GM23338 (cell line): ENCODE results near the gene CTU2. TPM values are rescaled to one million over a fixed set of nuclear protein-coding genes. Genes with fewer than 3 reads are reported as not detected.
A peak's percentile ranks its signal among the peaks of the same experiment; 100 is the strongest.

Source experiments
- ATAC-seq: fragments of 200-7000 bp; cut with Tn5 transposase; 3 replicates; pipeline ENCODE4 v1.9.1; 2020
- DNase-seq: peaks from one replicate; pipeline ENCODE4 v3.0.0-alpha.2; 2015; ENCODE audit warnings: low spot score
- H2AFZ ChIP-seq: fragments of 200-600 bp; sonication (generic); 2 replicates; pipeline ENCODE4 v1.8.0; 2016; ENCODE audit warnings: antibody characterized with exemption, mild to moderate bottlenecking, moderate library complexity
- H3F3A ChIP-seq: fragments of 200-600 bp; sonication (generic); replicated peaks from 2 replicates; pipeline ENCODE4 v1.8.0; 2017; ENCODE audit warnings: antibody characterized with exemption, mixed run types, low read depth
- H3K27ac ChIP-seq: fragments of 200-600 bp; sonication (generic); 2 replicates; pipeline ENCODE4 v1.6.1; 2016; ENCODE audit warnings: low read depth
- H3K27me3 ChIP-seq: fragments of 200-600 bp; sonication (generic); 2 replicates; pipeline ENCODE4 v1.8.0; 2016; ENCODE audit warnings: mild to moderate bottlenecking, mixed run types, moderate library complexity; ENCODE audit not compliant: insufficient read depth
- H3K36me3 ChIP-seq: fragments of 200-600 bp; sonication (generic); 2 replicates; pipeline ENCODE4 v1.8.0; 2016; ENCODE audit warnings: mild to moderate bottlenecking; ENCODE audit not compliant: insufficient read depth
- H3K4me1 ChIP-seq: fragments of 200-600 bp; sonication (generic); 2 replicates; pipeline ENCODE4 v1.8.0; 2016; ENCODE audit warnings: mild to moderate bottlenecking, moderate library complexity; ENCODE audit not compliant: insufficient read depth
- H3K4me2 ChIP-seq: fragments of 200-600 bp; sonication (generic); 2 replicates; pipeline ENCODE4 v1.7.1; 2017; ENCODE audit warnings: mixed run types
- H3K4me3 ChIP-seq: fragments of 200-600 bp; sonication (generic); 2 replicates; pipeline ENCODE4 v1.6.1; 2016; ENCODE audit warnings: mixed run types
- H3K79me2 ChIP-seq: fragments of 200-600 bp; sonication (generic); replicated peaks from 2 replicates; pipeline ENCODE4 v1.8.0; 2017; ENCODE audit warnings: mild to moderate bottlenecking; ENCODE audit not compliant: insufficient read depth
- H3K9me2 ChIP-seq: fragments of 200-600 bp; sonication (generic); 2 replicates; pipeline ENCODE4 v1.8.0; 2017; ENCODE audit not compliant: insufficient read depth
- H4K20me1 ChIP-seq: fragments of 200-600 bp; sonication (generic); replicated peaks from 2 replicates; pipeline ENCODE4 v1.8.0; 2017; ENCODE audit warnings: mild to moderate bottlenecking; ENCODE audit not compliant: insufficient read depth
- H3K27ac Mint-ChIP-seq: 2 replicates; pipeline ENCODE4 v1.8.0; 2020; ENCODE audit warnings: inconsistent platforms, mild to moderate bottlenecking, moderate library complexity, mixed read lengths
- H3K27me3 Mint-ChIP-seq: 3 replicates; pipeline ENCODE4 v1.8.0; 2022; ENCODE audit warnings: low read depth, mild to moderate bottlenecking, moderate library complexity, mixed read lengths, inconsistent platforms; ENCODE audit not compliant: insufficient read depth, poor library complexity
- H3K36me3 Mint-ChIP-seq: 3 replicates; pipeline ENCODE4 v1.8.0; 2021; ENCODE audit warnings: low read depth, mild to moderate bottlenecking, inconsistent platforms, moderate library complexity, mixed read lengths
- H3K4me1 Mint-ChIP-seq: 3 replicates; pipeline ENCODE4 v1.8.0; 2020; ENCODE audit warnings: mild to moderate bottlenecking, inconsistent platforms, mixed read lengths
- H3K4me3 Mint-ChIP-seq: 3 replicates; pipeline ENCODE4 v1.8.0; 2021; ENCODE audit warnings: moderate library complexity, mild to moderate bottlenecking, inconsistent platforms, mixed read lengths
- H3K9me3 Mint-ChIP-seq: 3 replicates; pipeline ENCODE4 v1.8.0; 2020; ENCODE audit warnings: moderate library complexity, mild to moderate bottlenecking, inconsistent platforms, mixed read lengths
- CREB1 ChIP-seq: fragments of 250-450 bp; sonication (Bioruptor Pico); IDR thresholded peaks from 2 replicates; pipeline ENCODE4 v1.5.0; 2020; ENCODE audit warnings: low read depth, mild to moderate bottlenecking, moderate library complexity
- CTCF ChIP-seq, 2 experiments: fragments of 200-600 bp in 1 of 2; sonication (generic) in 1 of 2; conservative IDR thresholded peaks; 2 replicates each; pipeline versions ENCODE4 v1.5.1 to v1.6.1; 2016 to 2017; ENCODE audit warnings: antibody characterized with exemption in 2 of 2, low read depth in 2 of 2, mild to moderate bottlenecking in 2 of 2, moderate library complexity in 1 of 2
- ETS1 ChIP-seq: IDR thresholded peaks from 2 replicates; pipeline ENCODE4 v1.6.1; 2016; ENCODE audit warnings: antibody characterized with exemption
- EZH2phosphoT487 ChIP-seq: fragments of 200-600 bp; sonication (generic); IDR thresholded peaks from one replicate; pipeline ENCODE4 v1.8.1; 2018; ENCODE audit warnings: antibody characterized with exemption; ENCODE audit not compliant: unreplicated experiment
- JUNB ChIP-seq: IDR thresholded peaks from one replicate; pipeline ENCODE4 v1.6.1; 2016; ENCODE audit warnings: antibody characterized with exemption; ENCODE audit not compliant: unreplicated experiment
- NANOG ChIP-seq: IDR thresholded peaks from 2 replicates; pipeline ENCODE4 v1.6.1; 2016; ENCODE audit warnings: antibody characterized with exemption, borderline replicate concordance
- REST ChIP-seq: IDR thresholded peaks from one replicate; pipeline ENCODE4 v1.6.1; 2018; ENCODE audit warnings: antibody characterized with exemption; ENCODE audit not compliant: unreplicated experiment
- STAT1 ChIP-seq: IDR thresholded peaks from one replicate; pipeline ENCODE4 v1.6.1; 2016; ENCODE audit warnings: antibody characterized with exemption; ENCODE audit not compliant: unreplicated experiment
- ZNF114 ChIP-seq: fragments of 250-450 bp; sonication (Bioruptor Pico); IDR thresholded peaks from 2 replicates; pipeline ENCODE4 v1.5.0; 2020; ENCODE audit warnings: mild to moderate bottlenecking, moderate library complexity
- ZNF331 ChIP-seq: fragments of 250-450 bp; sonication (Bioruptor Pico); IDR thresholded peaks from 2 replicates; pipeline ENCODE4 v1.5.0; 2020; ENCODE audit warnings: low read depth, mild to moderate bottlenecking, moderate library complexity
- ZNF462 ChIP-seq: fragments of 250-450 bp; sonication (Bioruptor Pico); IDR thresholded peaks from 2 replicates; pipeline ENCODE4 v1.5.0; 2020; ENCODE audit warnings: mild to moderate bottlenecking, moderate library complexity
- polyA plus RNA-seq: library from polyadenylated mRNA; unstranded; fragments of >200 nt; fragmentation: Nextera tagmentation; extraction: Ambion mirVana; gene quantifications from 2 replicates; pipeline ENCODE4 v1.2.1, GENCODE V29; 2016
- total RNA-seq: library from RNA; depleted of rRNA; stranded (reverse); fragments of >200 nt; shearing (Covaris generic); gene quantifications from 2 replicates; pipeline ENCODE4 v1.2.3, GENCODE V29; 2014

CTU2 gene
- total and polyA plus RNA-seq, 2 experiments from 2014 or later: 22.3 to 25.7 TPM

- no peak for TF ChIP-seq EZH2phosphoT487
- no peak for TF ChIP-seq ZNF114 (CRISPR knock-in tag)
- TF ChIP-seq NANOG: no peak
- TF ChIP-seq CREB1: no peak
- TF ChIP-seq JUNB: no peak
- TF ChIP-seq STAT1: no peak
- TF ChIP-seq ZNF462: no peak
- no peak for TF ChIP-seq CTCF (conservative IDR thresholded peaks at IDR 0.05; ENCODE audit: low read depth in 2 of 2)
- TF ChIP-seq ETS1: no peak
- no peak for TF ChIP-seq REST
- no peak for TF ChIP-seq ZNF331 (CRISPR knock-in tag)
- no peaks in the 10 kb centered on the region for H3K36me3 ChIP-seq
- H3F3A ChIP-seq: peaks cover 19% of the 10 kb centered on the region; the same call in 1 of the 2 replicates
- H3K9me2 ChIP-seq: no peaks in the 10 kb centered on the region
- no peak overlapping the region for H3K27ac Mint-ChIP-seq
- H3K9me3 Mint-ChIP-seq: no peaks in the 10 kb centered on the region
- H3K27ac ChIP-seq: peak overlapping the region; percentile 80
- peaks cover 4% of the 10 kb centered on the region for H3K79me2 ChIP-seq
- DNase-seq (no peak), ATAC-seq (no peak)
- peaks cover 9% of the 10 kb centered on the region for H3K4me1 ChIP-seq
- no peak overlapping the region for H3K4me3 ChIP-seq
- H2AFZ ChIP-seq: no peak overlapping the region
- H3K27me3 Mint-ChIP-seq: peaks cover 25% of the 10 kb centered on the region
- no peaks in the 10 kb centered on the region; the same call in 2 of the 3 replicates for H3K36me3 Mint-ChIP-seq
- peaks cover 43% of the 10 kb centered on the region for H3K4me1 Mint-ChIP-seq
- no peaks in the 10 kb centered on the region for H3K27me3 ChIP-seq
- no peak overlapping the region for H3K4me3 Mint-ChIP-seq
- no peaks in the 10 kb centered on the region for H4K20me1 ChIP-seq
- no peak overlapping the region for H3K4me2 ChIP-seq
Measured at GRCh38 chr16:88758944-88759244, 52.6 kb downstream of the CTU2 start.
